Keratinocyte (primary cell): Measurements from ENCODE around the gene SSX2IP. TPM values are rescaled to one million over a fixed set of nuclear protein-coding genes. Genes with fewer than 3 reads are reported as not detected.

ENCODE experiments used
- DNase-seq: peaks from one replicate; pipeline ENCODE4 v3.0.0-alpha.2; 2011; ENCODE audit warnings: low read depth, missing footprints, low spot score
- FAIRE-seq: peaks from 2 replicates; lab custom pipeline; 2011; peaks lifted over from hg19 to GRCh38; lab: Jason Lieb, UNC
- H2AFZ ChIP-seq: 2 replicates; pipeline ENCODE4 v1.6.0; 2012; ENCODE audit warnings: low read length, control low read depth, inconsistent platforms; ENCODE audit not compliant: control insufficient read depth
- H3K27ac ChIP-seq: 2 replicates; pipeline ENCODE4 v1.5.1; 2011; ENCODE audit warnings: low read length; ENCODE audit not compliant: control insufficient read depth, insufficient read depth
- H3K27me3 ChIP-seq: 3 replicates; pipeline ENCODE4 v1.6.0; 2011; ENCODE audit warnings: low read length; ENCODE audit not compliant: control insufficient read depth, insufficient read depth; ENCODE audit errors: extremely low read depth
- H3K36me3 ChIP-seq, 2 experiments: 2 replicates in 1 of 2; 3 replicates in 1 of 2; pipeline ENCODE4 v1.5.1; 2011; ENCODE audit warnings: low read length in 2 of 2, mild to moderate bottlenecking in 1 of 2; ENCODE audit not compliant: control insufficient read depth in 2 of 2, insufficient read depth in 2 of 2; ENCODE audit errors: extremely low read depth in 1 of 2
- H3K4me1 ChIP-seq: 3 replicates; pipeline ENCODE4 v1.5.1; 2011; ENCODE audit warnings: low read length; ENCODE audit not compliant: control insufficient read depth, insufficient read depth; ENCODE audit errors: extremely low read depth
- H3K4me2 ChIP-seq: 3 replicates; pipeline ENCODE4 v1.6.0; 2011; ENCODE audit warnings: low read depth, low read length; ENCODE audit not compliant: control insufficient read depth, insufficient read depth; ENCODE audit errors: extremely low read depth
- H3K4me3 ChIP-seq, 3 experiments: fragments of 200-600 bp in 1 of 3; sonication (generic) in 1 of 3; 2 replicates in 2 of 3; 3 replicates in 1 of 3; pipeline ENCODE4 v1.5.1; 2011 to 2016; ENCODE audit warnings: low read length in 3 of 3, mild to moderate bottlenecking in 3 of 3, control low read depth in 2 of 3, inconsistent platforms in 1 of 3, low read depth in 1 of 3, mixed read lengths in 1 of 3, mixed run types in 1 of 3, moderate library complexity in 1 of 3; ENCODE audit not compliant: control insufficient read depth in 2 of 3, insufficient read depth in 2 of 3; ENCODE audit errors: extremely low read depth in 1 of 3
- H3K79me2 ChIP-seq: 2 replicates; pipeline ENCODE4 v1.6.0; 2012; ENCODE audit warnings: low read length; ENCODE audit not compliant: control insufficient read depth, insufficient read depth
- H3K9ac ChIP-seq: 3 replicates; pipeline ENCODE4 v1.6.0; 2011; ENCODE audit warnings: low read length; ENCODE audit not compliant: control insufficient read depth, insufficient read depth; ENCODE audit errors: extremely low read depth
- H3K9me1 ChIP-seq: 3 replicates; pipeline ENCODE4 v1.6.0; 2011; ENCODE audit warnings: low read length; ENCODE audit not compliant: control insufficient read depth, insufficient read depth; ENCODE audit errors: extremely low read depth
- H3K9me3 ChIP-seq: 2 replicates; pipeline ENCODE4 v1.5.1; 2012; ENCODE audit warnings: low read depth, low read length; ENCODE audit not compliant: control insufficient read depth
- H4K20me1 ChIP-seq: 3 replicates; pipeline ENCODE4 v1.6.0; 2011; ENCODE audit warnings: low read length; ENCODE audit not compliant: control insufficient read depth, insufficient read depth; ENCODE audit errors: extremely low read depth
- CTCF ChIP-seq, 3 experiments: IDR thresholded peaks in 1 of 3; conservative IDR thresholded peaks in 1 of 3; optimal IDR thresholded peaks in 1 of 3; 2 replicates in 2 of 3; 3 replicates in 1 of 3; pipeline versions ENCODE3 to v1.5.1; 2011; ENCODE audit warnings: low read length in 3 of 3, mild to moderate bottlenecking in 3 of 3, moderate library complexity in 2 of 3, control low read depth in 1 of 3, inconsistent platforms in 1 of 3; ENCODE audit not compliant: insufficient read depth in 2 of 3; ENCODE audit errors: extremely low read depth in 1 of 3
- EZH2 ChIP-seq: IDR thresholded peaks from one replicate; pipeline ENCODE4 v1.6.1; 2012; ENCODE audit warnings: inconsistent platforms, mild to moderate bottlenecking, low read length, moderate library complexity
- dilution Hi-C: fragments of 300-500 bp; cut with MboI; formaldehyde crosslinking; loops from one replicate; pipeline ENCODE4 v1.7.0; 2020; ENCODE audit warnings: low sequenced_read_pairs; ENCODE audit not compliant: extremely low pct_ligation_motif_present
- polyA plus RNA-seq, 5 experiments: library from polyadenylated mRNA; depleted of rRNA in 3 of 5; stranded (reverse) in 3 of 5; stranded (forward) in 1 of 5; unstranded in 1 of 5; fragments of >200 nt; gene quantifications; 1 replicate in 1 of 5; 2 replicates in 3 of 5; 3 replicates in 1 of 5; pipeline versions ENCODE4 v1.2.1 to v1.2.3, GENCODE V29; 2011 to 2012; ENCODE audit warnings: missing spikeins in 2 of 5, low read depth in 1 of 5, low replicate concordance in 1 of 5

Gene SSX2IP
- polyA plus RNA-seq, 1 donor (not counting 4 experiments of a cell fraction or from before 2014, with no cell fraction given), result 13.0 TPM

- Histone ChIP-seq H3K9me3 (no peaks in the 10 kb centered on the region), H3K9me1 (no peaks in the 10 kb centered on the region), H3K4me3 (no peak overlapping the region), H3K4me2 (peak overlapping the region; percentile 10), H3K27me3 (no peaks in the 10 kb centered on the region), H3K27ac (peak overlapping the region; percentile 16), H3K9ac (no peak overlapping the region), H3K36me3 (no peaks in the 10 kb centered on the region), H3K4me1 (peaks cover 34% of the 10 kb centered on the region), H4K20me1 (no peaks in the 10 kb centered on the region), H2AFZ (no peak overlapping the region), H3K79me2 (no peaks in the 10 kb centered on the region)
- FAIRE-seq, result peak; percentile 99
- peak; percentile 92 for DNase-seq
- dilution Hi-C loops, result no loop called here
- no peak for TF ChIP-seq CTCF (optimal IDR thresholded peaks at IDR 0.05 in 1 of 3, IDR thresholded peaks at IDR 0.05 in 1 of 3, conservative IDR thresholded peaks at IDR 0.05 in 1 of 3; ENCODE audit: extremely low read depth in 1 of 3, insufficient read depth in 2 of 3, low read length in 3 of 3)
- no peak for TF ChIP-seq EZH2
Measured at GRCh38 chr1:84634536-84635205, 55.6 kb downstream of the SSX2IP start.

- DNase-seq, result no peak
- Histone ChIP-seq H3K9ac (no peak overlapping the region), H3K27me3 (no peaks in the 10 kb centered on the region), H2AFZ (peak overlapping the region; percentile 5), H3K79me2 (no peaks in the 10 kb centered on the region), H3K36me3 (no peaks in the 10 kb centered on the region), H3K4me2 (peak overlapping the region; percentile 15), H3K4me3 (no peak overlapping the region), H3K9me1 (no peaks in the 10 kb centered on the region), H4K20me1 (no peaks in the 10 kb centered on the region), H3K4me1 (peaks cover 34% of the 10 kb centered on the region), H3K27ac (no peak overlapping the region), H3K9me3 (no peaks in the 10 kb centered on the region)
- TF ChIP-seq CTCF (optimal IDR thresholded peaks at IDR 0.05 in 1 of 3, IDR thresholded peaks at IDR 0.05 in 1 of 3, conservative IDR thresholded peaks at IDR 0.05 in 1 of 3; ENCODE audit: extremely low read depth in 1 of 3, insufficient read depth in 2 of 3, low read length in 3 of 3), result no peak
- no peak for TF ChIP-seq EZH2
- dilution Hi-C loops, result no loop called here
- FAIRE-seq, result peak; percentile 78
Measured at GRCh38 chr1:84632673-84633434, 57.4 kb downstream of the SSX2IP start.
